H1 (cell line): Measurements from ENCODE around the gene DMWD. TPM values are rescaled to one million over a fixed set of nuclear protein-coding genes. Genes with fewer than 3 reads are reported as not detected.

Experiments
- CTCF ChIA-PET: fragments of 300-600 bp; sonication (Branson Sonifier 250); formaldehyde crosslinking; loops from one replicate; lab custom pipeline; 2021; ENCODE audit not compliant: partially characterized antibody; lab: Charles Lee
- POLR2A ChIA-PET: fragments of 300-600 bp; sonication (Branson Sonifier 250); formaldehyde crosslinking; loops from one replicate; lab custom pipeline; 2021; ENCODE audit warnings: inconsistent platforms; ENCODE audit not compliant: partially characterized antibody; lab: Charles Lee
- DNase-seq, 2 experiments: peaks; one replicate each; pipeline versions ENCODE4 v3.0.0 to v3.0.0-alpha.2; 2010 to 2022; ENCODE audit warnings: low spot score in 2 of 2, low read depth in 1 of 2, mixed read lengths in 1 of 2
- FAIRE-seq: peaks from 2 replicates; lab custom pipeline; 2011; peaks lifted over from hg19 to GRCh38; lab: Jason Lieb, UNC
- H2AFZ ChIP-seq: 2 replicates; pipeline ENCODE4 v1.8.1; 2012; ENCODE audit warnings: low read length, inconsistent platforms
- H2AK5ac ChIP-seq: 2 replicates; pipeline ENCODE4 v1.6.1; 2013; ENCODE audit warnings: low read depth, low read length
- H2BK120ac ChIP-seq: replicated peaks from 2 replicates; pipeline ENCODE3; 2013; ENCODE audit warnings: low read depth, low read length, inconsistent platforms
- H2BK12ac ChIP-seq: 2 replicates; pipeline ENCODE4 v1.6.1; 2013; ENCODE audit warnings: low read depth, low read length
- H2BK15ac ChIP-seq: 2 replicates; pipeline ENCODE4 v1.6.1; 2013; ENCODE audit warnings: low read length
- H2BK20ac ChIP-seq: 2 replicates; pipeline ENCODE4 v1.6.1; 2013; ENCODE audit warnings: low read length
- H2BK5ac ChIP-seq: 2 replicates; pipeline ENCODE4 v1.6.1; 2013; ENCODE audit warnings: low read depth, low read length
- H3K14ac ChIP-seq: 2 replicates; pipeline ENCODE4 v1.6.1; 2013; ENCODE audit warnings: inconsistent platforms; ENCODE audit not compliant: insufficient read length
- H3K18ac ChIP-seq: 2 replicates; pipeline ENCODE4 v1.6.1; 2013; ENCODE audit warnings: low read length; ENCODE audit errors: extremely low read depth
- H3K23ac ChIP-seq: 2 replicates; pipeline ENCODE4 v1.6.1; 2013; ENCODE audit warnings: inconsistent platforms; ENCODE audit not compliant: insufficient read length
- H3K23me2 ChIP-seq: 2 replicates; pipeline ENCODE4 v1.6.1; 2013; ENCODE audit warnings: low read depth, low read length
- H3K27ac ChIP-seq: 2 replicates; pipeline ENCODE4 v1.6.1; 2011; ENCODE audit warnings: low read depth, low read length, inconsistent platforms
- H3K27me3 ChIP-seq, 4 experiments: replicated peaks in 1 of 4; 1 replicate in 1 of 4; 2 replicates in 3 of 4; pipeline versions ENCODE4 v1.6.1 to v1.8.1; 2011 to 2013; ENCODE audit warnings: low read length in 3 of 4, mild to moderate bottlenecking in 3 of 4, inconsistent platforms in 2 of 4, mixed read lengths in 2 of 4, moderate library complexity in 1 of 4; ENCODE audit not compliant: control insufficient read depth in 3 of 4, insufficient read depth in 3 of 4; ENCODE audit errors: extremely low read depth in 1 of 4
- H3K36me3 ChIP-seq, 4 experiments: 2 replicates each; pipeline versions ENCODE4 v1.6.1 to v1.8.1; 2011 to 2013; ENCODE audit warnings: mild to moderate bottlenecking in 4 of 4, low read length in 3 of 4, moderate library complexity in 2 of 4, control low read depth in 1 of 4, inconsistent platforms in 1 of 4; ENCODE audit not compliant: insufficient read depth in 4 of 4, control insufficient read depth in 2 of 4
- H3K4ac ChIP-seq: replicated peaks from 2 replicates; pipeline ENCODE3; 2013; ENCODE audit warnings: low read length, low read depth, mixed read lengths, inconsistent platforms; ENCODE audit not compliant: insufficient read length
- H3K4me1 ChIP-seq, 4 experiments: replicated peaks in 1 of 4; 1 replicate in 1 of 4; 2 replicates in 3 of 4; pipeline versions ENCODE4 v1.6.1 to v1.8.1; 2011 to 2013; ENCODE audit warnings: low read length in 3 of 4, inconsistent platforms in 2 of 4, mixed read lengths in 1 of 4; ENCODE audit not compliant: insufficient read depth in 4 of 4, control insufficient read depth in 3 of 4
- H3K4me2 ChIP-seq, 2 experiments: 2 replicates each; pipeline versions ENCODE4 v1.6.1 to v1.8.1; 2011 to 2013; ENCODE audit warnings: low read depth in 2 of 2, low read length in 2 of 2, control low read depth in 1 of 2, inconsistent platforms in 1 of 2, mild to moderate bottlenecking in 1 of 2; ENCODE audit not compliant: insufficient read depth in 1 of 2
- H3K4me3 ChIP-seq, 4 experiments: fragments of 200-600, 300-600 bp in 1 of 4; sonication (generic), shearing (Covaris generic), sonication (Bioruptor Twin) in 1 of 4; 2 replicates each; pipeline versions ENCODE4 v1.5.1 to v1.8.1; 2011 to 2016; ENCODE audit warnings: low read length in 4 of 4, low read depth in 3 of 4, control low read depth in 2 of 4, inconsistent platforms in 2 of 4, mild to moderate bottlenecking in 2 of 4, mixed read lengths in 1 of 4, moderate library complexity in 1 of 4; ENCODE audit not compliant: insufficient read depth in 2 of 4; ENCODE audit errors: extremely low read depth in 1 of 4
- H3K56ac ChIP-seq: replicated peaks from 2 replicates; pipeline ENCODE3; 2013; ENCODE audit warnings: low read depth, mild to moderate bottlenecking, mixed read lengths, low read length, inconsistent platforms; ENCODE audit not compliant: insufficient read length
- H3K79me1 ChIP-seq: 2 replicates; pipeline ENCODE4 v1.6.1; 2013; ENCODE audit warnings: low read depth, low read length, control low read depth
- H3K79me2 ChIP-seq, 2 experiments: 2 replicates each; pipeline versions ENCODE4 v1.6.1 to v1.8.1; 2012 to 2013; ENCODE audit warnings: low read length in 2 of 2, mild to moderate bottlenecking in 2 of 2, inconsistent platforms in 1 of 2; ENCODE audit not compliant: insufficient read depth in 2 of 2, control insufficient read depth in 1 of 2
- H3K9ac ChIP-seq, 4 experiments: replicated peaks in 1 of 4; 1 replicate in 1 of 4; 2 replicates in 3 of 4; pipeline versions ENCODE4 v1.6.1 to v1.8.1; 2011 to 2013; ENCODE audit warnings: low read depth in 3 of 4, low read length in 3 of 4, control low read depth in 2 of 4, mild to moderate bottlenecking in 2 of 4, moderate library complexity in 2 of 4, inconsistent platforms in 1 of 4; ENCODE audit errors: extremely low read depth in 1 of 4
- H3K9me3 ChIP-seq, 2 experiments: 2 replicates each; pipeline versions ENCODE4 v1.6.1 to v1.8.1; 2012 to 2013; ENCODE audit warnings: mild to moderate bottlenecking in 2 of 2, moderate library complexity in 2 of 2, control low read depth in 1 of 2, inconsistent platforms in 1 of 2, low read depth in 1 of 2, low read length in 1 of 2, mixed read lengths in 1 of 2; ENCODE audit not compliant: insufficient read depth in 2 of 2
- H4K20me1 ChIP-seq, 2 experiments: replicated peaks in 1 of 2; 2 replicates each; pipeline versions ENCODE3 to v1.8.1; 2011 to 2013; ENCODE audit warnings: inconsistent platforms in 2 of 2, low read length in 2 of 2, mild to moderate bottlenecking in 1 of 2; ENCODE audit not compliant: insufficient read depth in 2 of 2, control insufficient read depth in 1 of 2
- H4K5ac ChIP-seq: 2 replicates; pipeline ENCODE4 v1.6.1; 2013; ENCODE audit warnings: low read length, low read depth, mixed read lengths, inconsistent platforms; ENCODE audit not compliant: insufficient read length
- H4K8ac ChIP-seq: 2 replicates; pipeline ENCODE4 v1.8.0; 2013; ENCODE audit warnings: mild to moderate bottlenecking, moderate library complexity, low read length, inconsistent platforms; ENCODE audit not compliant: insufficient read depth; ENCODE audit errors: extremely low read depth
- H4K91ac ChIP-seq: replicated peaks from 2 replicates; pipeline ENCODE3; 2013; ENCODE audit warnings: low read length, mixed read lengths, inconsistent platforms; ENCODE audit not compliant: insufficient read length
- ASH2L ChIP-seq: fragments of 200-600, 300-600 bp; sonication (generic); IDR thresholded peaks from one replicate; pipeline ENCODE4 v1.7.1; 2017; ENCODE audit warnings: low read length
- EP300 ChIP-seq, 2 experiments: IDR thresholded peaks; 1 replicate in 1 of 2; 2 replicates in 1 of 2; pipeline ENCODE4 v1.6.1; 2011 to 2012; ENCODE audit warnings: low read depth in 2 of 2, low read length in 2 of 2, mild to moderate bottlenecking in 2 of 2, borderline replicate concordance in 1 of 2, inconsistent platforms in 1 of 2, moderate library complexity in 1 of 2
- JUN ChIP-seq: IDR thresholded peaks from 2 replicates; pipeline ENCODE4 v1.6.1; 2011; ENCODE audit warnings: low read depth, mild to moderate bottlenecking, improper control_type of control experiment, low read length
- KDM1A ChIP-seq: fragments of 200-600, 300-600 bp; sonication (generic); IDR thresholded peaks from 2 replicates; pipeline ENCODE4 v1.7.1; 2016; ENCODE audit warnings: mild to moderate bottlenecking, low read length, borderline replicate concordance
- KDM5A ChIP-seq: fragments of 200-600 bp; IDR thresholded peaks from 2 replicates; pipeline ENCODE4 v1.7.1; 2012; ENCODE audit warnings: mild to moderate bottlenecking, low read length, inconsistent platforms, mixed read lengths
- RAD21 ChIP-seq, 2 experiments: IDR thresholded peaks in 1 of 2; conservative IDR thresholded peaks in 1 of 2; 2 replicates each; pipeline ENCODE4 v1.6.1; 2011; ENCODE audit warnings: low read depth in 2 of 2, low read length in 2 of 2, improper control_type of control experiment in 1 of 2, inconsistent platforms in 1 of 2, mild to moderate bottlenecking in 1 of 2, moderate library complexity in 1 of 2
- RNF2 ChIP-seq: fragments of 200-900, 300-1000 bp; sonication (generic); IDR thresholded peaks from 2 replicates; pipeline ENCODE4 v1.7.1; 2016; ENCODE audit warnings: borderline replicate concordance, low read depth, mild to moderate bottlenecking, antibody characterized with exemption, low read length; ENCODE audit not compliant: poor library complexity, severe bottlenecking; ENCODE audit errors: missing control alignments
- RXRA ChIP-seq: IDR thresholded peaks from 2 replicates; pipeline ENCODE4 v1.6.1; 2011; ENCODE audit warnings: low read depth, mild to moderate bottlenecking, low read length, moderate library complexity; ENCODE audit not compliant: insufficient read depth
- SIN3A ChIP-seq, 2 experiments: IDR thresholded peaks in 1 of 2; conservative IDR thresholded peaks in 1 of 2; 2 replicates each; pipeline ENCODE4 v1.6.1; 2011 to 2012; ENCODE audit warnings: low read length in 2 of 2, improper control_type of control experiment in 1 of 2, low read depth in 1 of 2, mild to moderate bottlenecking in 1 of 2
- SIRT6 ChIP-seq: IDR thresholded peaks from one replicate; pipeline ENCODE4 v1.7.1; 2012; ENCODE audit warnings: low read length, inconsistent platforms
- SP4 ChIP-seq: IDR thresholded peaks from 2 replicates; pipeline ENCODE4 v1.6.1; 2012; ENCODE audit warnings: low read length, inconsistent platforms
- WGBS, 2 experiments: shearing (Covaris generic) in 1 of 2; methylation state at CpG; one replicate each; pipeline versions ENCODE4 v1.1.6 to v1.1.7; 2013 to 2015; ENCODE audit warnings: low lambda C conversion rate in 2 of 2, mixed read lengths in 2 of 2, inconsistent platforms in 1 of 2, low coverage in 1 of 2, missing lambda C conversion rate in 1 of 2; ENCODE audit not compliant: insufficient replicate concordance in 2 of 2, insufficient coverage in 1 of 2, insufficient read length in 1 of 2; ENCODE audit errors: extremely low coverage in 1 of 2, missing lambda C conversion rate in 1 of 2; 5-methylcytosine and 5-hydroxymethylcytosine counted together
- polyA plus RNA-seq, 7 experiments: library from polyadenylated mRNA; depleted of rRNA in 3 of 7; stranded (reverse) in 5 of 7; unstranded in 2 of 7; fragments of >200 nt in 5 of 7; fragments of 200-250 nt in 2 of 7; gene quantifications; 1 replicate in 5 of 7; 2 replicates in 1 of 7; 4 replicates in 1 of 7; pipeline versions ENCODE4 v1.2.1 to v1.2.3, GENCODE V29; 2011 to 2013; ENCODE audit warnings: missing spikeins in 2 of 7, mixed read lengths in 2 of 7
- total RNA-seq: library from RNA; stranded (reverse); fragmentation: NEBNext Ultra II Directional; extraction: Animal tissue kit (Norgen Biotek cat#: 25700); gene quantifications from 2 replicates; pipeline ENCODE4 v1.2.1, GENCODE V29; 2021
- TF ChIP-seq, protein P1 (sequence below): IDR thresholded peaks from 2 replicates; pipeline ENCODE4 v1.6.1; 2011; ENCODE audit warnings: low read length, improper control_type of control experiment

The DMWD gene
- total and polyA plus RNA-seq, 2 of the 8 experiments (the other 6 are each of a cell fraction or from before 2014, with no cell fraction given): 13.6 to 41.0 TPM

DNA sequence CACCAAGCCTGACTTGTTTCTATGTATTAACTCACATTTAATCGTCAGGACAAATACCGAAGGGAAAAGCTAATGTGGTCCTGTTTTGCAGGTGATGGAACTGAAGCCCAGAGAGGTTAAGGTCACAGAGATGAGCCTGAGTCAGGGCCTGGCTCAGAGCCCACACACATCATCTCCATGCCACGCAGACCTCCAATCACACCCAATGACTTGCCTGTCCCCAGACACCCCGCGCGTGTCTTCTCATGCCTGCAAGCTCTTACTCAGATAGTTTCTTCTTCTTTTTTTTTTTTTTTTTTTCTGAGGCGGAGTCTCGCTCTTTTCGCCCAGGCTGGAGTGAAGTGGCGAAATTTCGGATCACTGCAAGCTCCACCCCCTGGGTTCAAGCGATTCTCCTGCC, 40.0 kb downstream of the DMWD start:
- CTCF ChIA-PET: interaction anchor here (0.6 to 3.0 kb wide), 13 partner anchors 9 to 1239 kb away, joined by 3 to 16 read pairs (median 5); partner anchors contain the start of gene DMWD
- TF ChIP-seq KDM1A (no peak), SP4 (no peak), RXRA (no peak), ASH2L (no peak), RAD21 (IDR thresholded peaks at IDR 0.05 in 1 of 2, conservative IDR thresholded peaks at IDR 0.05 in 1 of 2; ENCODE audit: low read depth in 2 of 2, low read length in 2 of 2) (no peak), KDM5A (no peak), SIN3A (conservative IDR thresholded peaks at IDR 0.05 in 1 of 2, IDR thresholded peaks at IDR 0.05 in 1 of 2; ENCODE audit: low read depth in 1 of 2, low read length in 2 of 2) (no peak), EP300 (IDR thresholded peaks at IDR 0.05; ENCODE audit: borderline replicate concordance in 1 of 2, low read depth in 2 of 2, low read length in 2 of 2) (no peak), SIRT6 (no peak), JUN (no peak), RNF2 (no peak)
- TF ChIP-seq, protein P1, sequence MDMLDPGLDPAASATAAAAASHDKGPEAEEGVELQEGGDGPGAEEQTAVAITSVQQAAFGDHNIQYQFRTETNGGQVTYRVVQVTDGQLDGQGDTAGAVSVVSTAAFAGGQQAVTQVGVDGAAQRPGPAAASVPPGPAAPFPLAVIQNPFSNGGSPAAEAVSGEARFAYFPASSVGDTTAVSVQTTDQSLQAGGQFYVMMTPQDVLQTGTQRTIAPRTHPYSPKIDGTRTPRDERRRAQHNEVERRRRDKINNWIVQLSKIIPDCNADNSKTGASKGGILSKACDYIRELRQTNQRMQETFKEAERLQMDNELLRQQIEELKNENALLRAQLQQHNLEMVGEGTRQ: no peak

More for the DNA sequence above, 40.0 kb downstream of the DMWD start:
- Histone ChIP-seq H3K9me3 (no peaks in the 10 kb centered on the region), H3K4me1 (peaks cover 0 to 6% (median 0%) of the 10 kb centered on the region in 4 experiments; a peak in 1 of 7 replicates), H3K79me1 (no peaks in the 10 kb centered on the region), H3K4me3 (no peak overlapping the region), H2BK120ac (no peak overlapping the region), H4K20me1 (no peaks in the 10 kb centered on the region), H3K79me2 (no peaks in the 10 kb centered on the region), H3K9ac (no peak overlapping the region), H3K4ac (no peak overlapping the region), H3K23me2 (peaks cover 2% of the 10 kb centered on the region; the same call in 1 of the 2 replicates), H2BK5ac (no peak overlapping the region), H2BK15ac (no peak overlapping the region), H3K14ac (no peak overlapping the region), H3K27ac (no peak overlapping the region), H2AK5ac (no peak overlapping the region), H2AFZ (no peak overlapping the region), H3K23ac (no peak overlapping the region), H3K36me3 (no peaks in the 10 kb centered on the region), H2BK12ac (no peak overlapping the region), H2BK20ac (no peak overlapping the region), H4K91ac (no peak overlapping the region), H3K56ac (no peak overlapping the region), H4K8ac (no peak overlapping the region), H3K27me3 (no peaks in the 10 kb centered on the region), H3K4me2 (no peak overlapping the region), H4K5ac (no peak overlapping the region), H3K18ac (no peak overlapping the region)
- DNase-seq (no peak), FAIRE-seq (no peak)
- POLR2A ChIA-PET: interaction anchor here (0.5 to 12.9 kb wide), 6 partner anchors 9 to 521 kb away, joined by 3 to 153 read pairs (median 4); partner anchors contain the start of gene SIX5
- 95% methylated on average over 11 of the region's 12 CpGs; no CpG with 5 or more reads in 1 of the 2 experiments for WGBS, 2 experiments
